ENCODE measurements around the gene PRR27.

GRCh38 chr4:70179811-70180210 lies 25.8 kb downstream of the PRR27 start:
- TF ChIP-seq CTCF (IDR thresholded peaks at IDR 0.05 in 2 of 3, conservative IDR thresholded peaks at IDR 0.05 in 1 of 3; ENCODE audit: insufficient read depth in 2 of 3, low read depth in 1 of 3, low read length in 3 of 3) (no peak), MAFG (tag; conservative IDR thresholded peaks at IDR 0.05) (no peak)
